H9 (cell line): ENCODE results near the gene FUS. TPM values are rescaled to one million over a fixed set of nuclear protein-coding genes. Genes with fewer than 3 reads are reported as not detected.

Experiments used
- DNase-seq: peaks from one replicate; pipeline ENCODE4 v3.0.0-alpha.2; 2017
- H2AFZ ChIP-seq: one replicate; pipeline ENCODE4 v1.6.1; 2013; ENCODE audit warnings: mild to moderate bottlenecking, low read length, control low read depth, moderate library complexity
- H2AK5ac ChIP-seq: 2 replicates; pipeline ENCODE4 v1.6.1; 2013; ENCODE audit warnings: low read length, control low read depth, mixed read lengths; ENCODE audit not compliant: insufficient read length
- H2BK120ac ChIP-seq: one replicate; pipeline ENCODE4 v1.6.1; 2013; ENCODE audit warnings: low read depth, mild to moderate bottlenecking, low read length, control low read depth, inconsistent platforms; ENCODE audit not compliant: poor library complexity, severe bottlenecking
- H2BK12ac ChIP-seq: 2 replicates; pipeline ENCODE4 v1.6.1; 2013; ENCODE audit warnings: low read length, control low read depth, mixed read lengths, low read depth; ENCODE audit not compliant: insufficient read length
- H2BK15ac ChIP-seq: 2 replicates; pipeline ENCODE4 v1.6.1; 2013; ENCODE audit warnings: low read depth, low read length, control low read depth
- H2BK20ac ChIP-seq: one replicate; pipeline ENCODE4 v1.6.1; 2013; ENCODE audit warnings: low read depth, mild to moderate bottlenecking, low read length, control low read depth, inconsistent platforms; ENCODE audit not compliant: poor library complexity, severe bottlenecking
- H2BK5ac ChIP-seq: 2 replicates; pipeline ENCODE4 v1.6.1; 2013; ENCODE audit warnings: low read length, control low read depth, mixed read lengths; ENCODE audit not compliant: insufficient read length
- H3K14ac ChIP-seq: 2 replicates; pipeline ENCODE4 v1.6.1; 2013; ENCODE audit warnings: low read length, control low read depth; ENCODE audit not compliant: insufficient read depth
- H3K18ac ChIP-seq: 2 replicates; pipeline ENCODE4 v1.6.1; 2013; ENCODE audit warnings: low read depth, mild to moderate bottlenecking, mixed read lengths, low read length, control low read depth; ENCODE audit not compliant: insufficient read length
- H3K23ac ChIP-seq: 2 replicates; pipeline ENCODE4 v1.6.1; 2013; ENCODE audit warnings: low read length, control low read depth, mixed read lengths, low read depth; ENCODE audit not compliant: insufficient read length
- H3K23me2 ChIP-seq: 2 replicates; pipeline ENCODE4 v1.6.1; 2013; ENCODE audit warnings: low read depth, mild to moderate bottlenecking, mixed read lengths, low read length, control low read depth; ENCODE audit not compliant: insufficient read length, poor library complexity, severe bottlenecking
- H3K27ac ChIP-seq: 2 replicates; pipeline ENCODE4 v1.5.1; 2013; ENCODE audit warnings: low read length, control low read depth, mixed read lengths, low read depth; ENCODE audit not compliant: insufficient read length
- H3K27me3 ChIP-seq: 2 replicates; pipeline ENCODE4 v1.6.1; 2013; ENCODE audit warnings: low read length, control low read depth, inconsistent platforms; ENCODE audit not compliant: insufficient read depth
- H3K4ac ChIP-seq: 2 replicates; pipeline ENCODE4 v1.6.1; 2013; ENCODE audit warnings: low read depth, mild to moderate bottlenecking, control low read depth, inconsistent platforms, low read length, moderate library complexity
- H3K4me1 ChIP-seq: 2 replicates; pipeline ENCODE4 v1.6.1; 2013; ENCODE audit warnings: low read length, control low read depth, inconsistent platforms; ENCODE audit not compliant: insufficient read depth
- H3K4me2 ChIP-seq: 2 replicates; pipeline ENCODE4 v1.6.1; 2013; ENCODE audit warnings: low read length, control low read depth, mixed read lengths; ENCODE audit not compliant: insufficient read length, insufficient read depth
- H3K56ac ChIP-seq: 2 replicates; pipeline ENCODE4 v1.6.1; 2013; ENCODE audit warnings: low read depth, mild to moderate bottlenecking, mixed read lengths, low read length, control low read depth; ENCODE audit not compliant: insufficient read length
- H3K79me1 ChIP-seq: 2 replicates; pipeline ENCODE4 v1.6.1; 2013; ENCODE audit warnings: low read depth, mild to moderate bottlenecking, moderate library complexity, low read length, control low read depth, inconsistent platforms; ENCODE audit not compliant: insufficient read depth, poor library complexity, severe bottlenecking
- H3K79me2 ChIP-seq: 2 replicates; pipeline ENCODE4 v1.6.1; 2013; ENCODE audit warnings: low read length, control low read depth, inconsistent platforms; ENCODE audit not compliant: insufficient read depth
- H3K9ac ChIP-seq: 2 replicates; pipeline ENCODE4 v1.6.1; 2013; ENCODE audit warnings: low read length, control low read depth, mixed read lengths; ENCODE audit not compliant: insufficient read length; ENCODE audit errors: extremely low read depth
- H3K9me3 ChIP-seq: one replicate; pipeline ENCODE4 v1.6.1; 2013; ENCODE audit warnings: low read depth, low read length, inconsistent platforms; ENCODE audit not compliant: control insufficient read depth
- H3T11ph ChIP-seq: one replicate; pipeline ENCODE4 v1.6.1; 2013; ENCODE audit warnings: mild to moderate bottlenecking, low read length, control low read depth, inconsistent platforms
- H4K20me1 ChIP-seq: one replicate; pipeline ENCODE4 v1.6.1; 2013; ENCODE audit not compliant: control insufficient read depth, insufficient read length, insufficient read depth
- H4K5ac ChIP-seq: 2 replicates; pipeline ENCODE4 v1.6.1; 2013; ENCODE audit warnings: low read depth, mild to moderate bottlenecking, mixed read lengths, low read length, control low read depth; ENCODE audit not compliant: insufficient read length
- H4K8ac ChIP-seq: replicated peaks from 2 replicates; pipeline ENCODE4 v1.6.1; 2013; ENCODE audit warnings: low read length, control low read depth, mixed read lengths, low read depth; ENCODE audit not compliant: insufficient read length
- H4K91ac ChIP-seq: 2 replicates; pipeline ENCODE4 v1.6.1; 2013; ENCODE audit warnings: low read depth, mild to moderate bottlenecking, moderate library complexity, mixed read lengths, low read length, control low read depth; ENCODE audit not compliant: insufficient read length
- H3K27ac Mint-ChIP-seq, 3 experiments: 2 replicates in 2 of 3; 3 replicates in 1 of 3; pipeline ENCODE4 v1.8.0; 2020 to 2021; ENCODE audit warnings: mixed read lengths in 3 of 3, mild to moderate bottlenecking in 1 of 3, moderate library complexity in 1 of 3
- H3K27me3 Mint-ChIP-seq: 2 replicates; pipeline ENCODE4 v1.8.0; 2021; ENCODE audit warnings: low read depth, mild to moderate bottlenecking, moderate library complexity, mixed read lengths
- H3K36me3 Mint-ChIP-seq, 3 experiments: 2 replicates in 2 of 3; 3 replicates in 1 of 3; pipeline ENCODE4 v1.8.0; 2020 to 2021; ENCODE audit warnings: low read depth in 3 of 3, mixed read lengths in 3 of 3; ENCODE audit not compliant: insufficient read depth in 1 of 3
- H3K4me1 Mint-ChIP-seq, 2 experiments: 2 replicates each; pipeline ENCODE4 v1.8.0; 2020; ENCODE audit warnings: mixed read lengths in 2 of 2
- H3K4me3 Mint-ChIP-seq, 2 experiments: 2 replicates in 1 of 2; 3 replicates in 1 of 2; pipeline ENCODE4 v1.8.0; 2020 to 2021; ENCODE audit warnings: mild to moderate bottlenecking in 2 of 2, mixed read lengths in 2 of 2, moderate library complexity in 1 of 2
- H3K9me3 Mint-ChIP-seq, 2 experiments: 2 replicates in 1 of 2; 3 replicates in 1 of 2; pipeline ENCODE4 v1.8.0; 2020; ENCODE audit warnings: mild to moderate bottlenecking in 2 of 2, mixed read lengths in 2 of 2, moderate library complexity in 1 of 2
- CTCF ChIP-seq: fragments of 200-600 bp; sonication (generic); conservative IDR thresholded peaks from 3 replicates; pipeline ENCODE4 v1.8.0; 2021; ENCODE audit warnings: antibody characterized with exemption, mild to moderate bottlenecking
- WGBS: extraction: QIAGEN DNeasy Blood & Tissue Kit; methylation state at CpG from one replicate; pipeline ENCODE4 v1.1.7; 2013; ENCODE audit warnings: missing lambda C conversion rate, low lambda C conversion rate, mixed read lengths; ENCODE audit not compliant: insufficient read length; ENCODE audit errors: extremely low coverage; 5-methylcytosine and 5-hydroxymethylcytosine counted together
- total RNA-seq: library from RNA; stranded (reverse); gene quantifications from 2 replicates; pipeline ENCODE4 v1.2.1, GENCODE V29; 2021

The FUS gene
- total RNA-seq, 1 experiment from 2014 or later: 1,034 TPM

GRCh38 chr16:31190818-31191444 is 11.0 kb downstream of the FUS start:
- H4K20me1 ChIP-seq: no peaks in the 10 kb centered on the region
- peaks cover 2 to 3% of the 10 kb centered on the region in 2 experiments; a peak in 2 of 4 replicates for H3K4me1 Mint-ChIP-seq
- H3K36me3 Mint-ChIP-seq: peaks cover 86 to 98% (median 97%) of the 10 kb centered on the region in 3 experiments
- no peak overlapping the region for H2AK5ac ChIP-seq
- no peak overlapping the region for H4K8ac ChIP-seq
- H3K56ac ChIP-seq: no peak overlapping the region
- H3K23ac ChIP-seq: no peak overlapping the region
- no peak overlapping the region for H2AFZ ChIP-seq
- peaks cover 8% of the 10 kb centered on the region for H3K79me1 ChIP-seq
- H2BK15ac ChIP-seq: no peak overlapping the region
- no peak overlapping the region for H2BK20ac ChIP-seq
- no peaks in the 10 kb centered on the region for H3K9me3 Mint-ChIP-seq
- H3T11ph ChIP-seq: no peak overlapping the region
- DNase-seq: no peak
- no peak overlapping the region for H3K14ac ChIP-seq
- H2BK5ac ChIP-seq: no peak overlapping the region
- H4K91ac ChIP-seq: no peak overlapping the region
- no peak overlapping the region for H3K9ac ChIP-seq
- no peaks in the 10 kb centered on the region for H3K23me2 ChIP-seq
- H2BK120ac ChIP-seq: no peak overlapping the region
- no CpG with 5 or more reads among the region's 17 CpGs for WGBS
- H3K9me3 ChIP-seq: no peaks in the 10 kb centered on the region
- no peak overlapping the region for H3K4me2 ChIP-seq
- H3K27ac Mint-ChIP-seq: peak overlapping the region in 1 of 3 experiments; percentile 1; a peak in 1 of 7 replicates
- peaks cover 4% of the 10 kb centered on the region; the same call in 1 of the 2 replicates for H3K79me2 ChIP-seq
- H2BK12ac ChIP-seq: no peak overlapping the region
- peaks cover 2% of the 10 kb centered on the region; the same call in 1 of the 2 replicates for H3K27me3 Mint-ChIP-seq
- no peaks in the 10 kb centered on the region for H3K4me1 ChIP-seq
- no peak overlapping the region for H3K4ac ChIP-seq
- no peak overlapping the region for H3K27ac ChIP-seq
- no peak for TF ChIP-seq CTCF
- H3K18ac ChIP-seq: no peak overlapping the region
- H4K5ac ChIP-seq: no peak overlapping the region
- peak overlapping the region in 1 of 2 experiments; percentile 13; a peak in 1 of 5 replicates for H3K4me3 Mint-ChIP-seq
- H3K27me3 ChIP-seq: no peaks in the 10 kb centered on the region
